Uterus (tissue), 2 donors: Measurements from ENCODE around the gene PLCL2.

Source experiments
- POLR2A ChIP-seq, 2 donors: fragments of 450-650 bp; IDR thresholded peaks; one replicate each; pipeline ENCODE4 v1.6.1; 2016; ENCODE audit warnings: antibody characterized with exemption in 2 of 2, mild to moderate bottlenecking in 1 of 2, moderate library complexity in 1 of 2
- TF ChIP-seq, protein P1 (sequence below), 4 experiments: fragments of 200-600 bp in 2 of 4; fragments of 450-650 bp in 2 of 4; sonication (generic) in 2 of 4; IDR thresholded peaks; one replicate each; pipeline ENCODE4 v1.5.1; 2016 to 2019; ENCODE audit warnings: antibody characterized with exemption in 4 of 4, mild to moderate bottlenecking in 2 of 4, moderate library complexity in 1 of 4

- TF ChIP-seq, protein P1, sequence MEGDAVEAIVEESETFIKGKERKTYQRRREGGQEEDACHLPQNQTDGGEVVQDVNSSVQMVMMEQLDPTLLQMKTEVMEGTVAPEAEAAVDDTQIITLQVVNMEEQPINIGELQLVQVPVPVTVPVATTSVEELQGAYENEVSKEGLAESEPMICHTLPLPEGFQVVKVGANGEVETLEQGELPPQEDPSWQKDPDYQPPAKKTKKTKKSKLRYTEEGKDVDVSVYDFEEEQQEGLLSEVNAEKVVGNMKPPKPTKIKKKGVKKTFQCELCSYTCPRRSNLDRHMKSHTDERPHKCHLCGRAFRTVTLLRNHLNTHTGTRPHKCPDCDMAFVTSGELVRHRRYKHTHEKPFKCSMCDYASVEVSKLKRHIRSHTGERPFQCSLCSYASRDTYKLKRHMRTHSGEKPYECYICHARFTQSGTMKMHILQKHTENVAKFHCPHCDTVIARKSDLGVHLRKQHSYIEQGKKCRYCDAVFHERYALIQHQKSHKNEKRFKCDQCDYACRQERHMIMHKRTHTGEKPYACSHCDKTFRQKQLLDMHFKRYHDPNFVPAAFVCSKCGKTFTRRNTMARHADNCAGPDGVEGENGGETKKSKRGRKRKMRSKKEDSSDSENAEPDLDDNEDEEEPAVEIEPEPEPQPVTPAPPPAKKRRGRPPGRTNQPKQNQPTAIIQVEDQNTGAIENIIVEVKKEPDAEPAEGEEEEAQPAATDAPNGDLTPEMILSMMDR (IDR thresholded peaks at IDR 0.05) = no peak
- no peak for TF ChIP-seq POLR2A (IDR thresholded peaks at IDR 0.05)
These were observed 42.2 kb upstream of the PLCL2 start for GRCh38 chr3:16842272-16843270.
